ENCODE results near the gene ZKSCAN1.

The ZKSCAN1 gene

GRCh38 chr7:100081535-100082102, 66.2 kb downstream of the ZKSCAN1 start, which contains the start of gene ZNF3:
Gene ZNF3, minus strand, starts transcription at chr7:100081723. Its CDS starts 4,366 bp downstream, at chr7:100077357.
- peak; percentile 40 for DNase-seq

GRCh38 chr7:100082978-100083377, 67.6 kb downstream of the ZKSCAN1 start:
- no peak for DNase-seq

- no peak for DNase-seq
Observed at GRCh38 chr7:100085515-100085914, 70.1 kb downstream of the ZKSCAN1 start.

- no peak for DNase-seq
Observed at GRCh38 chr7:100087055-100087750, 71.8 kb downstream of the ZKSCAN1 start.

DNA sequence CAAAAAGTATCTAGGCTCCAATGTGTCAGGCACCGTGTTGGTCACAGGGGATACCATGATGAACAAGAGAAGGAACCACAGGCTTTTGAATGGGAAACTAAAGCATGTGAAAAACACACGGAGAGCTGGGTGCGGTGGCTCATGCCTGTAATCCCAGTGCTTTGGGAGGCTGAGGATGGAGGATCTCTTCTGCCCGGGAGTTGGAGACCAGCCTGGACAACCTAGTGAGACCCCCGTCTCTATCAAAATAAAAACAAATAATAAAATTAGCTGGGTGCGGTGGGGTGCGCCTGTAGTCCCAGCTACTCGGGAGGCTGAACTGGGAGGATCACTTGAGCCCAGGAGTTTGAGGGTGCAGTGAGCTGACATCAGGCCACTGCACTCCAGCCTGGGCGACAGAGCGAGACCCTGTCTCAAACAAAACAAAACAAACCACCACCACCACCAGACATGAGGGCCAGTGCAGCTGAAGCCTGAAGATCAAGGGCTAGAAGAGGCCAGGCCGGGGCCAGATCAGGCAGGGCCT, 72.8 kb downstream of the ZKSCAN1 start:
- no peak for DNase-seq

GRCh38 chr7:100088621-100089457, 73.4 kb downstream of the ZKSCAN1 start, which contains the start of gene COPS6:
Gene COPS6, plus strand, starts transcription at chr7:100088969. Its CDS starts 22 bp downstream, at chr7:100088991.
- peak; percentile 48 for DNase-seq

DNA sequence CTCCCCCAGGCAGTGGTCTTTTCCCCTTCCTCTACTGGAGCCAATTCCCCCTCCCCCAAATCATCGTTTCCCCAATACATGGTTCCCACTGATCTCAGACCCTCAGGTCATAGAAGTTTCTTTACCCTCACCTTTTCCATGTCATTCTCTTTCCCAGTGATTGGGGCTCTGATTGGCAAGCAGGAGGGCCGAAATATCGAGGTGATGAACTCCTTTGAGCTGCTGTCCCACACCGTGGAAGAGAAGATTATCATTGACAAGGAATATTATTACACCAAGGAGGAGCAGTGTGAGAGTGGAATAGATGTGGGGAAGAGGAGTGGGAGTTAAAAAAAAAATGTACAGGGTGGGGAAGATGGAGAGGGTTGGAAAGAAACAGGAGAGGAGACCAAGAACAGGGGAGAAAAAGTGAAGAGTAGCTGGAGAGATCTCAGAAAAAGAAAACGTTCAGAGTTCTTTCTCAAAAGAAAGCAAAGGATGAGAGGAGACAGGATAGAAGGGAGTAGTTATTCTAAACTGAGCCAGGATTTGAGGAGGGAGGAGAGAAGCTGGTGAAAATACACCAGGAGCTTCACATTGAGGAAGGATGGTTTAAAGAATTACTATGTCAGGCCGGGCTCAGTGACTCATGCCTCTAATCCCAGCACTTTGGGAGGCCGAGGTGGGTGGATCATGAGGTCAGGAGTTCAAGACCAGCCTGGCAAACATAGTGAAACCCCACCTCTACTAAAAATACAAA, 74.2 kb downstream of the ZKSCAN1 start:
- no peak for DNase-seq

GRCh38 chr7:100090527-100091410, 75.4 kb downstream of the ZKSCAN1 start:
- no peak for DNase-seq
